ENCODE data around the gene ZNF91. TPM values are rescaled to one million over a fixed set of nuclear protein-coding genes. Genes with fewer than 3 reads are reported as not detected.

ZNF91 gene
- total and polyA plus RNA-seq, 4 donors = 2.9 to 25.9 (median 14.2) TPM

DNA sequence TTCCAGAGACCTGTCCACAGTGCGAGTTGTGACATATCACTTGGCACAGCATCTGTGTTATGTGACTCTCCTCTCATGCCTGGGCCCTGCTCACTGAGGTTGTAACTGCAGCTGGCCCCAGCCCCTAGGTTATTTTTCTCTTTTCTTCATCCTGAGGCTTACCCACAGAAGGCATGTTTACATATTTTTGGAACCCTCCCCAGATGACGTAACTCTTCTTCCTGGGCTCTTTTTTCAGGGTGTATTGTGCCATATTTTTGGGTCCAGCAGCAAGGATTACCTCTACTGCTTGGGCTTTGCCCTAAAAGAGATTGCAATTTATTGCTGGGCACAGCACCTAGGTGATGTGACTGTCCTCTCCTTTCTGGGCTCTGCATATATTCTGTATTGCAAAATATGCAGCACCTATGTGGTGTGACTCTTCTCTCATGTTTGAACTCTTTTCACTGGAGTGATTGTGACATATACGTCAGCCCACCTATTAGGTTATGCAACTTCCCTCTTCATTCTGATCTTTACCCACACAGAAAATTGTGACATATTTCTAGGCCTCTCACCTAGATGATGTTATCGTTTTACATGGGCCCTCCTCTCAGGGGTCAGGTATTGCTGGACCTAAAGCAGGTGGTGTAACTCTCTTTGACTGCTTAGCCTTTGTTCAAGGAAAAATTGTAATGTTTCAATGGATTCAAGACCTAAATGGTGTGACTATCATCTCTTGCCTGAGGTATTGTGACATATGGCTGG, 80.6 kb downstream of the ZNF91 start:
- Histone ChIP-seq H3K4me3 (ENCODE audit: low read depth in 1 of 3, low read length in 3 of 3) (no peak overlapping the region), H3K9ac (ENCODE audit: low read depth in 1 of 2, low read length in 2 of 2) (no peak overlapping the region), H3K27me3 (ENCODE audit: control insufficient read depth in 4 of 4, insufficient read depth in 4 of 4, low read length in 3 of 4) (no peaks in the 10 kb centered on the region), H3K36me3 (ENCODE audit: control insufficient read depth in 4 of 4, insufficient read depth in 3 of 4, low read depth in 1 of 4, low read length in 3 of 4) (no peaks in the 10 kb centered on the region), H3K27ac (ENCODE audit: low read depth in 1 of 2, low read length in 2 of 2) (no peak overlapping the region), H3K9me3 (ENCODE audit: control insufficient read depth in 4 of 4, low read length in 3 of 4) (peaks cover 0 to 9% (median 2%) of the 10 kb centered on the region in 4 donors), H3K4me1 (ENCODE audit: control insufficient read depth in 4 of 4, insufficient read depth in 4 of 4, low read length in 3 of 4) (no peaks in the 10 kb centered on the region)
- 54% methylated on average over 4 of the region's 4 CpGs for whole genome bisulfite sequencing
- TF ChIP-seq, protein P1, sequence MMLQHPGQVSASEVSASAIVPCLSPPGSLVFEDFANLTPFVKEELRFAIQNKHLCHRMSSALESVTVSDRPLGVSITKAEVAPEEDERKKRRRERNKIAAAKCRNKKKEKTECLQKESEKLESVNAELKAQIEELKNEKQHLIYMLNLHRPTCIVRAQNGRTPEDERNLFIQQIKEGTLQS (IDR thresholded peaks at IDR 0.05) = no peak
- peak in 1 of 2 donors; percentile 17 for TF ChIP-seq RXRA (IDR thresholded peaks at IDR 0.05)
- TF ChIP-seq HNF4A (conservative IDR thresholded peaks at IDR 0.05) = peak in 1 of 2 donors; percentile 12
- no peak for DNase-seq (ENCODE audit: low spot score)

DNA sequence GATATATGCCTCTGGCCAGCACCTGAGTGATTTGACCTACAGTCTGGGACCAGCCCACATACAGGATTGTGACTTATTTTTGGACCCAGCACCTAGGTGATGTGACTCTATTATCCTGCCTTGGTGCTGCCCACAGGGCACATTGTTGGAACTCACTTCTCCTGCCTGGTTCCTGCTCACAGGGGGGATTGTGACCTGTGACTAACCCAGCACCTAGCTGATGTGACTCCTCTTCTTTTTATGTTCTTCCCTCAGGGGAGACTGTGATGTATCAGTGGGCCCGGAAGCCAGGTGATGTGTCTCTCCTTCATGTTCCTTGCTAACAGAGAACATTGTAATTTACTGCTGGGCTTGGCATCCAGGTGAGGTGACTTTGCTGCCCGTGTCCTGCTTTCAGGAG, 82.1 kb downstream of the ZNF91 start:
- no peak overlapping the region for H3K27ac ChIP-seq (ENCODE audit: low read depth in 1 of 2, low read length in 2 of 2)
- no peaks in the 10 kb centered on the region for H3K27me3 ChIP-seq (ENCODE audit: control insufficient read depth in 4 of 4, insufficient read depth in 4 of 4, low read length in 3 of 4)
- H3K36me3 ChIP-seq (ENCODE audit: control insufficient read depth in 4 of 4, insufficient read depth in 3 of 4, low read depth in 1 of 4, low read length in 3 of 4) = no peaks in the 10 kb centered on the region
- H3K4me1 ChIP-seq (ENCODE audit: control insufficient read depth in 4 of 4, insufficient read depth in 4 of 4, low read length in 3 of 4) = no peaks in the 10 kb centered on the region
- peaks cover 0 to 6% (median 4%) of the 10 kb centered on the region in 4 donors for H3K9me3 ChIP-seq (ENCODE audit: control insufficient read depth in 4 of 4, low read length in 3 of 4)
- DNase-seq (ENCODE audit: low spot score) = no peak
- 85% methylated on average over 2 of the region's 2 CpGs for WGBS
- TF ChIP-seq HNF4G (IDR thresholded peaks at IDR 0.05) (no peak), EGR1 (IDR thresholded peaks at IDR 0.05; ENCODE audit: low read depth in 2 of 2) (no peak), FOXA1 (IDR thresholded peaks at IDR 0.05) (no peak), NR2F2 (IDR thresholded peaks at IDR 0.05) (no peak), RAD21 (IDR thresholded peaks at IDR 0.05) (no peak), RXRA (IDR thresholded peaks at IDR 0.05) (no peak), JUND (IDR thresholded peaks at IDR 0.05) (no peak), SP1 (IDR thresholded peaks at IDR 0.05) (no peak), GABPA (IDR thresholded peaks at IDR 0.05 in 1 of 2, conservative IDR thresholded peaks at IDR 0.05 in 1 of 2) (no peak), YY1 (IDR thresholded peaks at IDR 0.05) (no peak), TAF1 (conservative IDR thresholded peaks at IDR 0.05) (no peak), FOXA2 (IDR thresholded peaks at IDR 0.05) (no peak), HNF4A (conservative IDR thresholded peaks at IDR 0.05) (no peak)
- TF ChIP-seq, protein P2, sequence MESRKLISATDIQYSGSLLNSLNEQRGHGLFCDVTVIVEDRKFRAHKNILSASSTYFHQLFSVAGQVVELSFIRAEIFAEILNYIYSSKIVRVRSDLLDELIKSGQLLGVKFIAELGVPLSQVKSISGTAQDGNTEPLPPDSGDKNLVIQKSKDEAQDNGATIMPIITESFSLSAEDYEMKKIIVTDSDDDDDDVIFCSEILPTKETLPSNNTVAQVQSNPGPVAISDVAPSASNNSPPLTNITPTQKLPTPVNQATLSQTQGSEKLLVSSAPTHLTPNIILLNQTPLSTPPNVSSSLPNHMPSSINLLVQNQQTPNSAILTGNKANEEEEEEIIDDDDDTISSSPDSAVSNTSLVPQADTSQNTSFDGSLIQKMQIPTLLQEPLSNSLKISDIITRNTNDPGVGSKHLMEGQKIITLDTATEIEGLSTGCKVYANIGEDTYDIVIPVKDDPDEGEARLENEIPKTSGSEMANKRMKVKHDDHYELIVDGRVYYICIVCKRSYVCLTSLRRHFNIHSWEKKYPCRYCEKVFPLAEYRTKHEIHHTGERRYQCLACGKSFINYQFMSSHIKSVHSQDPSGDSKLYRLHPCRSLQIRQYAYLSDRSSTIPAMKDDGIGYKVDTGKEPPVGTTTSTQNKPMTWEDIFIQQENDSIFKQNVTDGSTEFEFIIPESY (IDR thresholded peaks at IDR 0.05) = no peak
- TF ChIP-seq, protein P3, sequence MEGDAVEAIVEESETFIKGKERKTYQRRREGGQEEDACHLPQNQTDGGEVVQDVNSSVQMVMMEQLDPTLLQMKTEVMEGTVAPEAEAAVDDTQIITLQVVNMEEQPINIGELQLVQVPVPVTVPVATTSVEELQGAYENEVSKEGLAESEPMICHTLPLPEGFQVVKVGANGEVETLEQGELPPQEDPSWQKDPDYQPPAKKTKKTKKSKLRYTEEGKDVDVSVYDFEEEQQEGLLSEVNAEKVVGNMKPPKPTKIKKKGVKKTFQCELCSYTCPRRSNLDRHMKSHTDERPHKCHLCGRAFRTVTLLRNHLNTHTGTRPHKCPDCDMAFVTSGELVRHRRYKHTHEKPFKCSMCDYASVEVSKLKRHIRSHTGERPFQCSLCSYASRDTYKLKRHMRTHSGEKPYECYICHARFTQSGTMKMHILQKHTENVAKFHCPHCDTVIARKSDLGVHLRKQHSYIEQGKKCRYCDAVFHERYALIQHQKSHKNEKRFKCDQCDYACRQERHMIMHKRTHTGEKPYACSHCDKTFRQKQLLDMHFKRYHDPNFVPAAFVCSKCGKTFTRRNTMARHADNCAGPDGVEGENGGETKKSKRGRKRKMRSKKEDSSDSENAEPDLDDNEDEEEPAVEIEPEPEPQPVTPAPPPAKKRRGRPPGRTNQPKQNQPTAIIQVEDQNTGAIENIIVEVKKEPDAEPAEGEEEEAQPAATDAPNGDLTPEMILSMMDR (IDR thresholded peaks at IDR 0.05; ENCODE audit: low read depth, low read length, missing input control) = no peak
- TF ChIP-seq, protein P4, sequence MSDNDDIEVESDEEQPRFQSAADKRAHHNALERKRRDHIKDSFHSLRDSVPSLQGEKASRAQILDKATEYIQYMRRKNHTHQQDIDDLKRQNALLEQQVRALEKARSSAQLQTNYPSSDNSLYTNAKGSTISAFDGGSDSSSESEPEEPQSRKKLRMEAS (IDR thresholded peaks at IDR 0.05) = no peak
- no peak overlapping the region for H3K4me3 ChIP-seq (ENCODE audit: low read depth in 1 of 3, low read length in 3 of 3)
- no peak overlapping the region for H3K9ac ChIP-seq (ENCODE audit: low read depth in 1 of 2, low read length in 2 of 2)
